PC-3 (cell line): ENCODE measurements around the gene PHACTR2. TPM values are rescaled to one million over a fixed set of nuclear protein-coding genes. Genes with fewer than 3 reads are reported as not detected.

Experiments
- ATAC-seq: fragments of 200-7000 bp; cut with Tn5 transposase; 2 replicates; pipeline ENCODE4 v1.9.1; 2020; ENCODE audit warnings: mild to moderate bottlenecking, moderate library complexity
- BruUV-seq: library from RNA; stranded (reverse); fragments of 400-500 nt; replicated peaks from 2 replicates; lab custom pipeline; 2021; lab: Mats Ljungman, UMichigan
- CTCF ChIA-PET: fragments of 300-600 bp; sonication (Branson Sonifier 250); formaldehyde crosslinking; loops from one replicate; lab custom pipeline; 2022; ENCODE audit warnings: antibody characterized with exemption; lab: Charles Lee
- POLR2A ChIA-PET: fragments of 300-600 bp; sonication (Branson Sonifier 250); formaldehyde crosslinking; loops from one replicate; lab custom pipeline; 2022; ENCODE audit warnings: antibody characterized with exemption; ENCODE audit not compliant: unreplicated experiment; lab: Charles Lee
- DNase-seq: peaks from one replicate; pipeline ENCODE4 v3.0.0-alpha.2; 2015
- H2AFZ ChIP-seq: fragments of 300-600 bp; sonication (generic); 2 replicates; pipeline ENCODE4 v1.6.0; 2016; ENCODE audit warnings: antibody characterized with exemption, low read length
- H3F3A ChIP-seq: fragments of 300-600 bp; sonication (generic); one replicate; pipeline ENCODE4 v1.6.0; 2017; ENCODE audit warnings: antibody characterized with exemption, low read length, control low read depth, mild to moderate bottlenecking; ENCODE audit not compliant: unreplicated experiment
- H3K27ac ChIP-seq: fragments of 300-600 bp; sonication (generic); 2 replicates; pipeline ENCODE4 v1.5.1; 2016; ENCODE audit warnings: mild to moderate bottlenecking, low read length
- H3K27me3 ChIP-seq: fragments of 300-600 bp; sonication (generic); 2 replicates; pipeline ENCODE4 v1.6.1; 2016; ENCODE audit warnings: low read length, mixed read lengths
- H3K36me3 ChIP-seq: fragments of 300-600 bp; sonication (generic); 2 replicates; pipeline ENCODE4 v1.6.1; 2016; ENCODE audit warnings: low read depth, mixed run types, low read length, mixed read lengths
- H3K4me1 ChIP-seq: fragments of 300-600 bp; sonication (generic); 2 replicates; pipeline ENCODE4 v1.5.1; 2016; ENCODE audit warnings: low read length; ENCODE audit not compliant: insufficient read depth
- H3K4me2 ChIP-seq: fragments of 300-600 bp; sonication (generic); 2 replicates; pipeline ENCODE4 v1.6.0; 2016; ENCODE audit warnings: low read length
- H3K4me3 ChIP-seq: fragments of 300-600 bp; sonication (generic); 2 replicates; pipeline ENCODE4 v1.5.1; 2016; ENCODE audit warnings: mild to moderate bottlenecking, low read length, mixed read lengths
- H3K79me2 ChIP-seq: fragments of 300-600 bp; sonication (generic); 2 replicates; pipeline ENCODE4 v1.6.1; 2017; ENCODE audit warnings: low read length, mixed read lengths
- H3K9ac ChIP-seq: fragments of 300-600 bp; sonication (generic); 2 replicates; pipeline ENCODE4 v1.6.0; 2016; ENCODE audit warnings: mild to moderate bottlenecking, low read length
- H3K9me2 ChIP-seq: fragments of 300-600 bp; sonication (generic); replicated peaks from 2 replicates; pipeline ENCODE4 v1.6.1; 2016; ENCODE audit warnings: mixed run types, low read length, mixed read lengths
- H3K9me3 ChIP-seq: fragments of 300-600 bp; sonication (generic); 2 replicates; pipeline ENCODE4 v1.6.1; 2016; ENCODE audit warnings: low read length, mixed read lengths
- H4K20me1 ChIP-seq: fragments of 300-600 bp; sonication (generic); 2 replicates; pipeline ENCODE4 v1.6.1; 2016; ENCODE audit warnings: low read length, mixed read lengths
- EZH2 ChIP-seq: fragments of 300-600 bp; sonication (generic); IDR thresholded peaks from one replicate; pipeline ENCODE4 v1.6.1; 2017; ENCODE audit warnings: antibody characterized with exemption, mild to moderate bottlenecking, low read length; ENCODE audit not compliant: unreplicated experiment
- EZH2phosphoT487 ChIP-seq: fragments of 300-600 bp; sonication (generic); IDR thresholded peaks from 2 replicates; pipeline ENCODE4 v1.6.1; 2018; ENCODE audit warnings: mild to moderate bottlenecking, antibody characterized with exemption, low read length, borderline replicate concordance
- intact Hi-C: fragments of 100-400 bp; cut with micrococcal nuclease; formaldehyde crosslinking; loops from 2 replicates; pipeline ENCODE4 v1.9.0; 2023
- total RNA-seq: library from RNA; depleted of rRNA; stranded (reverse); fragments of >200 nt; gene quantifications from 2 replicates; pipeline ENCODE4 v1.2.3, GENCODE V29; 2014
- TF ChIP-seq, protein P1 (sequence below): fragments of 300-600 bp; sonication (generic); conservative IDR thresholded peaks from 2 replicates; pipeline ENCODE4 v1.5.1; 2017; ENCODE audit warnings: antibody characterized with exemption, low read depth, mild to moderate bottlenecking, low read length

Gene PHACTR2
- total RNA-seq, 1 experiment from 2014 or later: 19.4 TPM

DNA sequence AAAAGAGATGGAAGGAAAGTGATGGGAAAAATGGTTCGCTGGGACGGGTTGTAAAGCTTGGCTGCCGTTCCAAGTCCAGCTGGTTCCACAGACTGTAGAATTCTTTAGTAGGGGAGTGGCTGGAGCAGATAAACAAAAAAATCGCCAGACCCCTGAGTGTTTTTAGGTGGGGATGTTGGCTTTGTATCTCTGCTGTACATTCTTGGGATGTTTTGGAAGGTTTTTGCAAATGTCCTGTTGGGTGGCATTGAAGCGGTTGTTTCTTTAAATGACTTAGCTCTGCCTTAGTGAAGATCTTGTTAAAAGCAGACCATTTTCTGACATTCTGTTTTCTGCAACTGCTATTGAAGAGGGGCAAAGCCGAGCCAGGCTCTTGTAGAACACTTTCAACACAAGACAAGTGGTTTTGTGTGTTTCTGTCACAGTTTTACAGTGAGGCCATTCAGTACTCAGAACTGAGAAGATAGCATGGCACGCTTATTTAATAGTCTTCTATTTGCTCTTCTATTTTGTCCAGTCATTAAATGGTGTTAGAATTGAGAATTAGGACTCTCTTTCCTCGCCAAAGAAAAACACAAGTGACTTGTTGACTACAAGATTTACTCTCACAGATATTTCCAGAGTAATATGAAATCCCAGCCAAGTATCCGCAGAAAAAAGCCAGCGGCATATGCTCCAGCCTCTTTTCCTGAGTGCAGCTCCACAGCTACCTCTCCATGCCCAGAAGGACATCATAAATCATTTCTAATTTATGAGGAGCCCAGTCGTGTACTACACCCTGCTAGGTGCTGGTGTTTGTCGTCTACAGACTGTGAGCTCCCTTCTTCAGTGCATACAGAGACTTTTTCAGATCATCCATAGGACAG, 65.8 kb downstream of the PHACTR2 start:
- Histone ChIP-seq H4K20me1 (0 out of 2 replicates have a peak, but pooled peaks cover 3% of the 10 kb centered on the region), H3K9me2 (no peaks in the 10 kb centered on the region), H2AFZ (no peak overlapping the region), H3K4me1 (peaks cover 20% of the 10 kb centered on the region), H3K4me3 (no peak overlapping the region), H3K27ac (no peak overlapping the region), H3K9ac (no peak overlapping the region), H3K36me3 (no peaks in the 10 kb centered on the region), H3K9me3 (no peaks in the 10 kb centered on the region), H3K4me2 (no peak overlapping the region), H3F3A (no peaks in the 10 kb centered on the region), H3K79me2 (no peaks in the 10 kb centered on the region), H3K27me3 (no peaks in the 10 kb centered on the region)
- intact Hi-C loops: loop anchor here (5.0 to 10.0 kb wide), 2 partner anchors 46 to 101 kb away; partner anchors contain the start of gene LTV1
- no peak for TF ChIP-seq EZH2phosphoT487
- no peak for TF ChIP-seq EZH2
- TF ChIP-seq, protein P1, sequence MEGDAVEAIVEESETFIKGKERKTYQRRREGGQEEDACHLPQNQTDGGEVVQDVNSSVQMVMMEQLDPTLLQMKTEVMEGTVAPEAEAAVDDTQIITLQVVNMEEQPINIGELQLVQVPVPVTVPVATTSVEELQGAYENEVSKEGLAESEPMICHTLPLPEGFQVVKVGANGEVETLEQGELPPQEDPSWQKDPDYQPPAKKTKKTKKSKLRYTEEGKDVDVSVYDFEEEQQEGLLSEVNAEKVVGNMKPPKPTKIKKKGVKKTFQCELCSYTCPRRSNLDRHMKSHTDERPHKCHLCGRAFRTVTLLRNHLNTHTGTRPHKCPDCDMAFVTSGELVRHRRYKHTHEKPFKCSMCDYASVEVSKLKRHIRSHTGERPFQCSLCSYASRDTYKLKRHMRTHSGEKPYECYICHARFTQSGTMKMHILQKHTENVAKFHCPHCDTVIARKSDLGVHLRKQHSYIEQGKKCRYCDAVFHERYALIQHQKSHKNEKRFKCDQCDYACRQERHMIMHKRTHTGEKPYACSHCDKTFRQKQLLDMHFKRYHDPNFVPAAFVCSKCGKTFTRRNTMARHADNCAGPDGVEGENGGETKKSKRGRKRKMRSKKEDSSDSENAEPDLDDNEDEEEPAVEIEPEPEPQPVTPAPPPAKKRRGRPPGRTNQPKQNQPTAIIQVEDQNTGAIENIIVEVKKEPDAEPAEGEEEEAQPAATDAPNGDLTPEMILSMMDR: no peak
- no peak for ATAC-seq
- no peak for DNase-seq
- CTCF ChIA-PET: no interaction called here
- POLR2A ChIA-PET: interaction anchor here (0.6 kb wide), 1 partner anchor 71 kb away, joined by 3 read pairs; no protein-coding TSS in a partner anchor
- BruUV-seq: no TSS peak

DNA sequence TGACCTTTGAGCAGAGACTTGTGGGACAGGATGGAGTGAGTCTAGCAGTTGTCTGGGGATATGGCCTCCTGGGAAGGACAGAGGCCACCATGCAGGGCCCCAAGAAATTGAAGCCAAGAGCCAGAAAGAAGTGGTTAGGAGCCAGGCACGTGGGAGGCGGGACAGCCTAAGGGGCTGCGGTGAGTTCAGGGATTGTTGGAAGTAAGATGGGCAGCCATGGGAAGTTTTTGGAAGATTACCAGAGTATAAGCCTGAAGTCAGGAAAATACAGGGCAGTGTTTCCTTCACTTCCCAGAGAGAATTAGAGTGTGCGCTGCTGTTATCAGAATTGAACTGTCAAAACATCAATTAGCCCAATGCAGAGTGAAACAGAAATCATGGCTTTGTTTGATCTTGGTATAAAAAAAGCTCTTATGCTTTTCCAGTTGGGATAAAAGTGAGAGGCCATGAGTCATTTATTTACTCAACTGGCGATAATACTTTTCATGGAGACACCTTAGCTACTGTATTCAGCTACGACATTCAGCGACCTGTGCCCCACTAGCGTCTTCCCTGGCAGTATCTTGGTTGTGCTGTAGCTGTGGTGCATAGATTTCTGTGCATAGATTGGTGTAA, 66.9 kb downstream of the PHACTR2 start:
- CTCF ChIA-PET: interaction anchor here (0.6 kb wide), 1 partner anchor 84 kb away, joined by 3 read pairs; no protein-coding TSS in a partner anchor
- Histone ChIP-seq H3K27ac (peak overlapping the region; percentile 28; the same call in 1 of the 2 replicates), H3K9ac (no peak overlapping the region), H3K4me2 (peak overlapping the region; percentile 80), H2AFZ (0 out of 2 replicates have a peak overlapping the region, but pooled peaks have one; percentile 3), H3K79me2 (no peaks in the 10 kb centered on the region), H4K20me1 (0 out of 2 replicates have a peak, but pooled peaks cover 3% of the 10 kb centered on the region), H3F3A (no peaks in the 10 kb centered on the region), H3K4me1 (peaks cover 20% of the 10 kb centered on the region), H3K27me3 (no peaks in the 10 kb centered on the region), H3K36me3 (no peaks in the 10 kb centered on the region), H3K9me2 (no peaks in the 10 kb centered on the region), H3K4me3 (peak overlapping the region; percentile 51; the same call in 1 of the 2 replicates), H3K9me3 (no peaks in the 10 kb centered on the region)
- intact Hi-C loops: loop anchor here (5.0 to 10.0 kb wide), 2 partner anchors 47 to 100 kb away; partner anchors contain the start of gene LTV1
- BruUV-seq: no TSS peak
- POLR2A ChIA-PET: no interaction called here
- ATAC-seq (peak; percentile 91), DNase-seq (peak; percentile 69)
- TF ChIP-seq, protein P1: no peak
- no peak for TF ChIP-seq EZH2
- no peak for TF ChIP-seq EZH2phosphoT487
